ENCODE measurements around the gene CDK10.
"Not testable (repeated sequence)": the region's sequence is repeated elsewhere in the genome, so short reads cannot be mapped to it uniquely, and the experiment has no call there.

The CDK10 gene

GRCh38 chr16:89668790-89669158, 17.7 kb upstream of the CDK10 start:
- DNase-seq: no peak

- no peak for DNase-seq
Observed at GRCh38 chr16:89669755-89670154, 16.7 kb upstream of the CDK10 start.

- DNase-seq: no peak
Observed at GRCh38 chr16:89670496-89671431, 15.7 kb upstream of the CDK10 start.

DNA sequence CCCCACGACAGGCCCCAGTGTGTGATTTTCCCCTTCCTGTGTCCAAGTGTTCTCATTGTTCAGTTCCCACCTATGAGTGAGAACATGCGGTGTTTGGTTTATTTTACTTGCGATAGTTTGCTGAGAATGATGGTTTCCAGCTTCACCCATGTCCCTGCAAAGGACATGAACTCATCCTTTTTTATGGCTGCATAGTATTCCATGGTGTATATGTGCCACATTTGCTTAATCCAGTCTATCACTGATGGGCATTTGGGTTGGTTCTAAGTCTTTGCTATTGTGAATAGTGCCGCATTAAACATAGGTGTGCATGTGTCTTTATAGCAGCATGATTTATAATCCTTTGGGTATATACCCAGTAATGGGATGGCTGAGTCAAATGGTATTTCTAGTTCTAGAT, 14.9 kb upstream of the CDK10 start:
- not testable (repeated sequence) for DNase-seq

GRCh38 chr16:89672177-89672941, 14.1 kb upstream of the CDK10 start:
- no peak for DNase-seq

- DNase-seq: no peak
Observed at GRCh38 chr16:89678258-89678657, 8.2 kb upstream of the CDK10 start.

DNA sequence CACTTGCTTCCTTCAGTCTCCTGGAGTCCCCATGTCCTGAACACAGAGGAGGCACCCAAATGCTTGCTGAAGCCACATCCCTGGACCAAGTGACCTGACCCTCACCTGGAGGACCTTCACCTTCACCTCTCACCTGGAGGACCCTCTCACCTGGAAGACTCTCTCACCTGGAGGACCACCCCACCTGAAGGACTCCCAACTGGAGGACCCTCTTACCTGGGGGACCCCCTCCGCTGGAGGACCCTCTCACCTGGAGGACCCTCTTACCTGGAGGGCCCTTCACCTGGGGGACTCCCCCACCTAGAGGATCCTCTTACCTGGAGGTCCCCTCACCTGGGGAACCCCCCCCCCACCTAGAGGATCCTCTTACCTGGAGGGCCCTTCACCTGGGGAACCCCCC, 573 bp upstream of the CDK10 start:
- no peak for DNase-seq

- no peak for DNase-seq
Observed at GRCh38 chr16:89687092-89687940, 827 bp downstream of the CDK10 start.

GRCh38 chr16:89688395-89688794, 1.9 kb downstream of the CDK10 start:
- no peak for DNase-seq

- DNase-seq: no peak
Observed at GRCh38 chr16:89689142-89689541, 2.7 kb downstream of the CDK10 start.

- DNase-seq: not testable (repeated sequence)
Observed at GRCh38 chr16:89689621-89690020, 3.1 kb downstream of the CDK10 start.

GRCh38 chr16:89690392-89690901, 4.0 kb downstream of the CDK10 start:
- DNase-seq: no peak

DNA sequence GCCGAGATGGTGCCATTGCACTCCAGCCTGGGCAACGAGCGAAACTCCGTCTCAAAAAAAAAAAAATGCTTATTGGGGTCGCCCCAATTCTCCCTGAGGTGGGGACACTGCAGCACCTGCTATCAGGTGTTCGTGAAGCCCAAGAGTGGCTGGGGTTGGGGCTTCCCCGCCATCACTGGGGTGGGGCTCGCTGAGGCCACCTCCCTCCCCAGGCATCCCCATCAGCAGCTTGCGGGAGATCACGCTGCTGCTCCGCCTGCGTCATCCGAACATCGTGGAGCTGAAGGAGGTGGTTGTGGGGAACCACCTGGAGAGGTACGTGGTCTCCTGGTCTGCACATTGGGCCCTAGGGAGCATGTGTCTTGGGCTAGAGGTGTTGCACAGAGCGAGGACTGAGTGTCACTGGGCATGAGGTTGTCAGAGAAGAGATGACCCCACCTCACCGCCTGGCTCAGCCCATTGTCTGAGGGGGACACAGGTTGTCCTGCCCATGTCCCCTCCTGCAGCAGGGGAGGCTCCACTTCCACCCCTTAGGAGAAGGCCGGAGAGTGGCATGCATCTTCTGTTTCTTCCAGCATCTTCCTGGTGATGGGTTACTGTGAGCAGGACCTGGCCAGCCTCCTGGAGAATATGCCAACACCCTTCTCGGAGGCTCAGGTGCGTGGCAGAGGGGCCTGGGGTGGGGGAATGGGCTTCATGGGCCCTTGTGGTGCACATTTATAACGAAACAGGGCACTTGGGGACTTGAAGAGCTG, 4.9 kb downstream of the CDK10 start:
- no peak for DNase-seq

DNA sequence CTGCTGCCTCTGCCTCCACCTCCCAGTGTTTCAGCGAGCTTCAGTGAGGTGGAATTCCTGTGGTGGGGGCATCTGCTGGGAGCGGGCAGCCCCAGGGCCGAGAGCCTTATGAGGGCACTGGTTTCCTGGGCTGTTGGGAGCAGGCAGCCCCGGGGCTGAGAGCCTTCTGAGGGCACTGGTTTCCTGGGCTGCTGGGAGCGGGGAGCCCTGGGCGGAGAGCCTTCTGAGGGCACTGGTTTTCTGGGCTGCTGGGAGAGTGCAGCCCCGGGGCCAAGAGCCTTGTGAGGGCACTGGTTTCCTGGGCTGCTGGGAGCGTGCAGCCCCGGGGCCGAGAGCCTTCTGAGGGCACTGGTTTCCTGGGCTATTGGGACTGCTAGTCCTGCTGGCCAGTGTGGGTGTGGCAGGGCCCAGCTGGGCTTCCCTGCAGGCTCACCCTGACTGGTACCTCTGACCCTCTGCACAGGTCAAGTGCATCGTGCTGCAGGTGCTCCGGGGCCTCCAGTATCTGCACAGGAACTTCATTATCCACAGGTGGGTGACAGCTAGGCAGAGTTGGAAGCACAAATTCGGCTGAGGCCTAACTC, 5.6 kb downstream of the CDK10 start:
- no peak for DNase-seq

GRCh38 chr16:89693289-89693731, 6.8 kb downstream of the CDK10 start:
- no peak for DNase-seq

- DNase-seq: no peak
Observed at GRCh38 chr16:89693931-89694783, 7.7 kb downstream of the CDK10 start.

DNA sequence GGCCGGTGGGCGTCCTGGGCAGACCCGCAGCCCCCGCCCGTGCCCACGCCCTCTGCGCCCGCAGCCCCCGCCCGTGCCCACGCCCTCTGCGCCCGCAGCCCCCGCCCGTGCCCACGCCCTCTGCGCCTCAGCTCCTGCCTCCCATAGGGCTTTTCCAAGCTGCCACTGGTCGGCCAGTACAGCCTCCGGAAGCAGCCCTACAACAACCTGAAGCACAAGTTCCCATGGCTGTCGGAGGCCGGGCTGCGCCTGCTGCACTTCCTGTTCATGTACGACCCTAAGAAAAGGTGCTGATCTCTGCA, 8.2 kb downstream of the CDK10 start:
- DNase-seq: not testable (repeated sequence)

DNA sequence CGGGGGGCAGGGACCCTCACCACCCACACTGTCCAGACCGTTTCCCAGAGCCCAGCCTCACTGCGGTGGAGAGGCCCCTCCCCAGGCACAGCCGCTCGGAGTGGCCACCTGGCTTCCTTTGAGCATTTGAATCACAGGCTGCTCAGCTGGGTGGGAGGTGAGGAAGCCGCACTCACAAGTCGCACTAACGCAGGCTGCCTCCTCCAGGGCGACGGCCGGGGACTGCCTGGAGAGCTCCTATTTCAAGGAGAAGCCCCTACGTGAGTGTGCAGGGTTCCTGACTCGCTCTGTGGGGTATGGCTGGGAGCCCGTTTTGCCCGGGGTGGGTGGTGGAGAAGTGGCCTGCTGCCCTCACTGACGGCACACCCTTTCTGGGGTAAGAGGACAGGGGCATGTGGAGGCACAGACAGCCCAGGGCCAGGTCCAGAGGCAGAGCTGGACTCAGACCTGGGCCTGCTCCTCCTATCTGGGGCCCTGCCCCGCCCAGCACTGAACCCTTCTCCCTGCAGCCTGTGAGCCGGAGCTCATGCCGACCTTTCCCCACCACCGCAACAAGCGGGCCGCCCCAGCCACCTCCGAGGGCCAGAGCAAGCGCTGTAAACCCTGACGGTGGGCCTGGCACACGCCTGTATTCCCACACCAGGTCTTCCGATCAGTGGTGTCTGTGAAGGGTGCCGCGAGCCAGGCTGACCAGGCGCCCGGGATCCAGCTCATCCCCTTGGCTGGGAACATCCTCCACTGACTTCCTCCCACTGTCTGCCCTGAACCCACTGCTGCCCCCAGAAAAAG, 8.8 kb downstream of the CDK10 start:
- DNase-seq: no peak

GRCh38 chr16:89695875-89696669, 9.6 kb downstream of the CDK10 start:
- no peak for DNase-seq
